IMR-90 (cell line): ENCODE data around the gene CAPNS2. TPM values are rescaled to one million over a fixed set of nuclear protein-coding genes. Genes with fewer than 3 reads are reported as not detected.

Experiments used
- ATAC-seq: fragments of 200-7000 bp; cut with Tn5 transposase; 2 replicates; pipeline ENCODE4 v1.9.1; 2020; ENCODE audit warnings: low read depth, mild to moderate bottlenecking, moderate library complexity
- BruUV-seq: library from RNA; stranded (reverse); fragments of 400-500 nt; replicated peaks from 2 replicates; lab custom pipeline; 2021; lab: Mats Ljungman, UMichigan
- CTCF ChIA-PET: fragments of 300-600 bp; formaldehyde crosslinking; extraction: SDS; loops from one replicate; lab custom pipeline; 2021; ENCODE audit warnings: antibody characterized with exemption; lab: Yijun Ruan, JAX
- POLR2A ChIA-PET: fragments of 300-600 bp; sonication (Branson Sonifier 250); formaldehyde crosslinking; loops from one replicate; lab custom pipeline; 2022; ENCODE audit warnings: antibody characterized with exemption; ENCODE audit not compliant: unreplicated experiment; lab: Charles Lee
- DNase-seq: peaks from one replicate; pipeline ENCODE4 v3.0.0; 2013
- H2AFZ ChIP-seq: replicated peaks from 2 replicates; pipeline ENCODE3; 2013; ENCODE audit warnings: low read length, mild to moderate bottlenecking; ENCODE audit not compliant: poor library complexity
- H2AK5ac ChIP-seq: 2 replicates; pipeline ENCODE4 v1.6.1; 2013; ENCODE audit warnings: low read depth, low read length, inconsistent platforms
- H2AK9ac ChIP-seq: replicated peaks from 2 replicates; pipeline ENCODE3; 2013; ENCODE audit warnings: mild to moderate bottlenecking, low read depth, low read length, moderate library complexity; ENCODE audit not compliant: poor library complexity
- H2BK120ac ChIP-seq: 2 replicates; pipeline ENCODE4 v1.6.1; 2013; ENCODE audit warnings: low read depth, low read length, inconsistent platforms
- H2BK15ac ChIP-seq: 3 replicates; pipeline ENCODE4 v1.6.1; 2013; ENCODE audit warnings: low read depth, low read length, inconsistent platforms
- H2BK20ac ChIP-seq: 2 replicates; pipeline ENCODE4 v1.6.1; 2013; ENCODE audit warnings: low read depth, mild to moderate bottlenecking, inconsistent platforms, low read length, moderate library complexity
- H2BK5ac ChIP-seq: 2 replicates; pipeline ENCODE4 v1.6.1; 2013; ENCODE audit warnings: mild to moderate bottlenecking, low read depth, low read length, inconsistent platforms; ENCODE audit not compliant: poor library complexity, severe bottlenecking
- H3K14ac ChIP-seq: replicated peaks from 2 replicates; pipeline ENCODE4 v1.6.1; 2013; ENCODE audit warnings: low read depth, low read length, inconsistent platforms
- H3K18ac ChIP-seq: 2 replicates; pipeline ENCODE4 v1.6.1; 2013; ENCODE audit warnings: low read depth, low read length, control low read depth
- H3K23ac ChIP-seq: 2 replicates; pipeline ENCODE4 v1.6.1; 2013; ENCODE audit warnings: low read depth, low read length, inconsistent platforms
- H3K27ac ChIP-seq: 2 replicates; pipeline ENCODE4 v1.5.1; 2013; ENCODE audit warnings: mild to moderate bottlenecking, control low read depth, low read length; ENCODE audit not compliant: insufficient read depth
- H3K27me3 ChIP-seq: 2 replicates; pipeline ENCODE4 v1.6.1; 2013; ENCODE audit warnings: low read length; ENCODE audit not compliant: control insufficient read depth, insufficient read depth
- H3K36me3 ChIP-seq: 2 replicates; pipeline ENCODE4 v1.6.1; 2013; ENCODE audit warnings: low read length, mixed read lengths; ENCODE audit not compliant: control insufficient read depth, insufficient read depth
- H3K4ac ChIP-seq: 2 replicates; pipeline ENCODE4 v1.6.1; 2013; ENCODE audit warnings: low read depth, low read length, inconsistent platforms
- H3K4me1 ChIP-seq: 2 replicates; pipeline ENCODE4 v1.6.1; 2013; ENCODE audit warnings: low read length, mixed read lengths; ENCODE audit not compliant: control insufficient read depth, insufficient read depth
- H3K4me2 ChIP-seq: 2 replicates; pipeline ENCODE4 v1.6.1; 2013; ENCODE audit warnings: low read depth, mild to moderate bottlenecking, control low read depth, low read length, moderate library complexity
- H3K4me3 ChIP-seq: 2 replicates; pipeline ENCODE4 v1.5.1; 2013; ENCODE audit warnings: low read depth, mild to moderate bottlenecking, control low read depth, low read length, moderate library complexity; ENCODE audit not compliant: insufficient read depth
- H3K56ac ChIP-seq: 2 replicates; pipeline ENCODE4 v1.6.1; 2013; ENCODE audit warnings: low read length, inconsistent platforms; ENCODE audit not compliant: insufficient read depth; ENCODE audit errors: extremely low read depth
- H3K79me1 ChIP-seq, 2 experiments: 2 replicates each; pipeline ENCODE4 v1.6.1; 2013; ENCODE audit warnings: low read length in 2 of 2, inconsistent platforms in 1 of 2, low read depth in 1 of 2
- H3K9ac ChIP-seq: 2 replicates; pipeline ENCODE4 v1.6.1; 2013; ENCODE audit warnings: low read depth, low read length, control low read depth
- H3K9me1 ChIP-seq: 2 replicates; pipeline ENCODE4 v1.6.1; 2013; ENCODE audit warnings: low read length, inconsistent platforms; ENCODE audit not compliant: insufficient read depth
- H3K9me3 ChIP-seq: 2 replicates; pipeline ENCODE4 v1.6.1; 2013; ENCODE audit warnings: low read length; ENCODE audit not compliant: control insufficient read depth, insufficient read depth
- H4K20me1 ChIP-seq: 2 replicates; pipeline ENCODE4 v1.6.1; 2013; ENCODE audit warnings: low read length, inconsistent platforms; ENCODE audit not compliant: insufficient read depth
- H4K5ac ChIP-seq: 2 replicates; pipeline ENCODE4 v1.6.1; 2013; ENCODE audit warnings: mild to moderate bottlenecking, low read depth, low read length, control low read depth
- H4K8ac ChIP-seq, 2 experiments: 2 replicates each; pipeline ENCODE4 v1.6.1; 2013; ENCODE audit warnings: low read depth in 2 of 2, low read length in 2 of 2, control low read depth in 1 of 2, inconsistent platforms in 1 of 2
- H4K91ac ChIP-seq: 2 replicates; pipeline ENCODE4 v1.6.1; 2013; ENCODE audit warnings: low read depth, low read length, inconsistent platforms; ENCODE audit not compliant: insufficient read depth
- BHLHE40 ChIP-seq: fragments of 150-350 bp; IDR thresholded peaks from 2 replicates; pipeline ENCODE4 v1.6.1; 2016; ENCODE audit warnings: mild to moderate bottlenecking, low read depth, low read length
- CEBPB ChIP-seq: IDR thresholded peaks from 2 replicates; pipeline ENCODE4 v1.6.1; 2012; ENCODE audit warnings: low read depth, low read length, improper control_type of control experiment
- CHD1 ChIP-seq: IDR thresholded peaks from 2 replicates; pipeline ENCODE4 v1.6.1; 2012; ENCODE audit warnings: low read depth, low read length, improper control_type of control experiment
- FOS ChIP-seq: fragments of 150-350 bp; IDR thresholded peaks from 2 replicates; pipeline ENCODE4 v1.6.1; 2016; ENCODE audit warnings: low read depth, low read length
- MAZ ChIP-seq: IDR thresholded peaks from 2 replicates; pipeline ENCODE4 v1.6.1; 2012; ENCODE audit warnings: low read depth, mild to moderate bottlenecking, low read length, improper control_type of control experiment, moderate library complexity, borderline replicate concordance
- MXI1 ChIP-seq: IDR thresholded peaks from 2 replicates; pipeline ENCODE4 v1.6.1; 2012; ENCODE audit warnings: low read depth, mild to moderate bottlenecking, low read length, moderate library complexity, borderline replicate concordance
- RAD21 ChIP-seq: IDR thresholded peaks from 2 replicates; pipeline ENCODE4 v1.6.1; 2012; ENCODE audit warnings: low read length, improper control_type of control experiment
- RFX5 ChIP-seq: IDR thresholded peaks from 2 replicates; pipeline ENCODE4 v1.8.0; 2012; ENCODE audit warnings: low read depth, mild to moderate bottlenecking, low read length, moderate library complexity
- SMC3 ChIP-seq: fragments of 150-350 bp; IDR thresholded peaks from 2 replicates; pipeline ENCODE4 v1.6.1; 2016; ENCODE audit warnings: low read depth, mild to moderate bottlenecking, antibody characterized with exemption, low read length, moderate library complexity
- WGBS, 2 experiments: methylation state at CpG; one replicate each; pipeline versions ENCODE4 v1.1.5 to v1.1.7; 2013; ENCODE audit warnings: missing lambda C conversion rate in 2 of 2; ENCODE audit not compliant: insufficient read length in 1 of 2; ENCODE audit errors: extremely low coverage in 2 of 2; 5-methylcytosine and 5-hydroxymethylcytosine counted together
- dilution Hi-C: fragments of 300-500 bp; cut with HindIII; formaldehyde crosslinking; loops from one replicate; pipeline ENCODE4 v1.14.3; 2018; ENCODE audit warnings: low sequenced_read_pairs; ENCODE audit not compliant: unreplicated experiment
- in situ Hi-C: fragments of 300-500 bp; cut with MboI; formaldehyde crosslinking; loops from 3 replicates; pipeline ENCODE4 v1.14.3; 2019; ENCODE audit warnings: low sequenced_read_pairs, inconsistent platforms, mixed read lengths
- intact Hi-C: fragments of 100-400 bp; cut with micrococcal nuclease; formaldehyde crosslinking; loops from 2 replicates; pipeline ENCODE4 v1.10.0; 2022
- polyA plus RNA-seq, 3 experiments: library from polyadenylated mRNA; depleted of rRNA; stranded (reverse); fragments of >200 nt; gene quantifications; 2 replicates each; pipeline ENCODE4 v1.2.3, GENCODE V29; 2012; ENCODE audit warnings: low replicate concordance in 1 of 3
- total RNA-seq: library from RNA; depleted of rRNA; stranded (reverse); fragments of >200 nt; gene quantifications from 2 replicates; pipeline ENCODE4 v1.2.3, GENCODE V29; 2012
- TF ChIP-seq, protein P1 (sequence below): fragments of 150-350 bp; IDR thresholded peaks from 2 replicates; pipeline ENCODE4 v1.6.1; 2016; ENCODE audit warnings: low read depth, mild to moderate bottlenecking, low read length, moderate library complexity, borderline replicate concordance
- TF ChIP-seq, protein P2 (sequence below): fragments of 150-350 bp; IDR thresholded peaks from 2 replicates; pipeline ENCODE4 v1.6.1; 2017; ENCODE audit warnings: mild to moderate bottlenecking, antibody characterized with exemption, low read length, low read depth
- TF ChIP-seq, protein P3 (sequence below): conservative IDR thresholded peaks from 2 replicates; pipeline ENCODE4 v1.5.1; 2012; ENCODE audit warnings: mild to moderate bottlenecking, low read depth, low read length, improper control_type of control experiment

Gene CAPNS2
- total and polyA plus RNA-seq, 2 of the 4 experiments (the other 2 are of a cell fraction), result 0.09 to 0.72 TPM

DNA sequence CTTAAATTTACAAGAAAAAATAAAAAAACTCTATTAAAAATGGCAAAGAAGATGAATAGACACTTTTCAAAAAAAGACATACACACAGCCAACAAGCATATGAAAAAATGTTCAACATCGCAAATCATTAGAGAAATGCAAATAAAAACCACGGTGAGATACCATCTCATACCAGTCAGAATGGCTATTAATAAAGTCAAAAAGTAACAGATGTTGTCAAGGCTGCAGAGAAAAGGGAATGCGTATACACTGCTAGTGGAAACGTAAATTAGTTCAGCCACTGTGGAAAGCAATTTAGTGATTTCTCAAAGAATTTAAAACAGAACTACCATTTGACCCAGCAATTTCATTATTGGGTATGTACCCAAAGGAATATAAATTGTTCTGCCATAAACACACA, 31.4 kb downstream of the CAPNS2 start:
- no peak overlapping the region for H3K4ac ChIP-seq
- H3K9me1 ChIP-seq, result no peaks in the 10 kb centered on the region
- WGBS, 2 experiments, result no CpG with 5 or more reads among the region's 4 CpGs
- H3K27me3 ChIP-seq, result no peaks in the 10 kb centered on the region; the same call in 1 of the 2 replicates
- in situ Hi-C loops, result no loop called here
- no peak overlapping the region for H2AK9ac ChIP-seq
- CTCF ChIA-PET, result no interaction called here
- H3K56ac ChIP-seq, result no peak overlapping the region
- intact Hi-C loops, result no loop called here
- H3K14ac ChIP-seq, result no peak overlapping the region
- no peak overlapping the region for H3K4me3 ChIP-seq
- no peak overlapping the region for H2BK5ac ChIP-seq
- no peak overlapping the region for H2BK20ac ChIP-seq
- H3K4me2 ChIP-seq, result no peak overlapping the region
- TF ChIP-seq, protein P1, sequence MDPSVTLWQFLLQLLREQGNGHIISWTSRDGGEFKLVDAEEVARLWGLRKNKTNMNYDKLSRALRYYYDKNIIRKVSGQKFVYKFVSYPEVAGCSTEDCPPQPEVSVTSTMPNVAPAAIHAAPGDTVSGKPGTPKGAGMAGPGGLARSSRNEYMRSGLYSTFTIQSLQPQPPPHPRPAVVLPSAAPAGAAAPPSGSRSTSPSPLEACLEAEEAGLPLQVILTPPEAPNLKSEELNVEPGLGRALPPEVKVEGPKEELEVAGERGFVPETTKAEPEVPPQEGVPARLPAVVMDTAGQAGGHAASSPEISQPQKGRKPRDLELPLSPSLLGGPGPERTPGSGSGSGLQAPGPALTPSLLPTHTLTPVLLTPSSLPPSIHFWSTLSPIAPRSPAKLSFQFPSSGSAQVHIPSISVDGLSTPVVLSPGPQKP, result no peak
- TF ChIP-seq RAD21 (no peak), FOS (no peak), CEBPB (no peak), BHLHE40 (no peak), SMC3 (no peak), MXI1 (no peak), RFX5 (no peak), MAZ (no peak), CHD1 (no peak)
- TF ChIP-seq, protein P2, sequence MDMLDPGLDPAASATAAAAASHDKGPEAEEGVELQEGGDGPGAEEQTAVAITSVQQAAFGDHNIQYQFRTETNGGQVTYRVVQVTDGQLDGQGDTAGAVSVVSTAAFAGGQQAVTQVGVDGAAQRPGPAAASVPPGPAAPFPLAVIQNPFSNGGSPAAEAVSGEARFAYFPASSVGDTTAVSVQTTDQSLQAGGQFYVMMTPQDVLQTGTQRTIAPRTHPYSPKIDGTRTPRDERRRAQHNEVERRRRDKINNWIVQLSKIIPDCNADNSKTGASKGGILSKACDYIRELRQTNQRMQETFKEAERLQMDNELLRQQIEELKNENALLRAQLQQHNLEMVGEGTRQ, result no peak
- TF ChIP-seq, protein P3, sequence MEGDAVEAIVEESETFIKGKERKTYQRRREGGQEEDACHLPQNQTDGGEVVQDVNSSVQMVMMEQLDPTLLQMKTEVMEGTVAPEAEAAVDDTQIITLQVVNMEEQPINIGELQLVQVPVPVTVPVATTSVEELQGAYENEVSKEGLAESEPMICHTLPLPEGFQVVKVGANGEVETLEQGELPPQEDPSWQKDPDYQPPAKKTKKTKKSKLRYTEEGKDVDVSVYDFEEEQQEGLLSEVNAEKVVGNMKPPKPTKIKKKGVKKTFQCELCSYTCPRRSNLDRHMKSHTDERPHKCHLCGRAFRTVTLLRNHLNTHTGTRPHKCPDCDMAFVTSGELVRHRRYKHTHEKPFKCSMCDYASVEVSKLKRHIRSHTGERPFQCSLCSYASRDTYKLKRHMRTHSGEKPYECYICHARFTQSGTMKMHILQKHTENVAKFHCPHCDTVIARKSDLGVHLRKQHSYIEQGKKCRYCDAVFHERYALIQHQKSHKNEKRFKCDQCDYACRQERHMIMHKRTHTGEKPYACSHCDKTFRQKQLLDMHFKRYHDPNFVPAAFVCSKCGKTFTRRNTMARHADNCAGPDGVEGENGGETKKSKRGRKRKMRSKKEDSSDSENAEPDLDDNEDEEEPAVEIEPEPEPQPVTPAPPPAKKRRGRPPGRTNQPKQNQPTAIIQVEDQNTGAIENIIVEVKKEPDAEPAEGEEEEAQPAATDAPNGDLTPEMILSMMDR, result no peak
- H2BK120ac ChIP-seq, result no peak overlapping the region
- no peaks in the 10 kb centered on the region for H3K9me3 ChIP-seq
- DNase-seq (no peak), ATAC-seq (no peak)
- H4K91ac ChIP-seq, result no peak overlapping the region
- H4K8ac ChIP-seq, result no peak overlapping the region
- dilution Hi-C loops, result no loop called here
- H3K9ac ChIP-seq, result no peak overlapping the region
- POLR2A ChIA-PET, result no interaction called here
- no peak overlapping the region for H3K23ac ChIP-seq
- no peaks in the 10 kb centered on the region for H4K20me1 ChIP-seq
- no TSS peak for BruUV-seq
- H2AK5ac ChIP-seq, result no peak overlapping the region
- H2BK15ac ChIP-seq, result no peak overlapping the region
- no peak overlapping the region for H3K27ac ChIP-seq
- H3K36me3 ChIP-seq, result no peaks in the 10 kb centered on the region
- H2AFZ ChIP-seq, result no peak overlapping the region
- no peaks in the 10 kb centered on the region for H3K4me1 ChIP-seq
- no peaks in the 10 kb centered on the region for H3K79me1 ChIP-seq
- no peak overlapping the region for H4K5ac ChIP-seq
- H3K18ac ChIP-seq, result no peak overlapping the region
